HG03159 (cell line): ENCODE measurements around the gene MARCKS.

ENCODE experiments used
- ATAC-seq: cut with Tn5 transposase; IDR thresholded peaks from one replicate; pipeline ENCODE4 v1.9.1; 2021; ENCODE audit warnings: mild to moderate bottlenecking, moderate library complexity; ENCODE audit not compliant: unreplicated experiment

Gene MARCKS, protein sequence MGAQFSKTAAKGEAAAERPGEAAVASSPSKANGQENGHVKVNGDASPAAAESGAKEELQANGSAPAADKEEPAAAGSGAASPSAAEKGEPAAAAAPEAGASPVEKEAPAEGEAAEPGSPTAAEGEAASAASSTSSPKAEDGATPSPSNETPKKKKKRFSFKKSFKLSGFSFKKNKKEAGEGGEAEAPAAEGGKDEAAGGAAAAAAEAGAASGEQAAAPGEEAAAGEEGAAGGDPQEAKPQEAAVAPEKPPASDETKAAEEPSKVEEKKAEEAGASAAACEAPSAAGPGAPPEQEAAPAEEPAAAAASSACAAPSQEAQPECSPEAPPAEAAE

DNA sequence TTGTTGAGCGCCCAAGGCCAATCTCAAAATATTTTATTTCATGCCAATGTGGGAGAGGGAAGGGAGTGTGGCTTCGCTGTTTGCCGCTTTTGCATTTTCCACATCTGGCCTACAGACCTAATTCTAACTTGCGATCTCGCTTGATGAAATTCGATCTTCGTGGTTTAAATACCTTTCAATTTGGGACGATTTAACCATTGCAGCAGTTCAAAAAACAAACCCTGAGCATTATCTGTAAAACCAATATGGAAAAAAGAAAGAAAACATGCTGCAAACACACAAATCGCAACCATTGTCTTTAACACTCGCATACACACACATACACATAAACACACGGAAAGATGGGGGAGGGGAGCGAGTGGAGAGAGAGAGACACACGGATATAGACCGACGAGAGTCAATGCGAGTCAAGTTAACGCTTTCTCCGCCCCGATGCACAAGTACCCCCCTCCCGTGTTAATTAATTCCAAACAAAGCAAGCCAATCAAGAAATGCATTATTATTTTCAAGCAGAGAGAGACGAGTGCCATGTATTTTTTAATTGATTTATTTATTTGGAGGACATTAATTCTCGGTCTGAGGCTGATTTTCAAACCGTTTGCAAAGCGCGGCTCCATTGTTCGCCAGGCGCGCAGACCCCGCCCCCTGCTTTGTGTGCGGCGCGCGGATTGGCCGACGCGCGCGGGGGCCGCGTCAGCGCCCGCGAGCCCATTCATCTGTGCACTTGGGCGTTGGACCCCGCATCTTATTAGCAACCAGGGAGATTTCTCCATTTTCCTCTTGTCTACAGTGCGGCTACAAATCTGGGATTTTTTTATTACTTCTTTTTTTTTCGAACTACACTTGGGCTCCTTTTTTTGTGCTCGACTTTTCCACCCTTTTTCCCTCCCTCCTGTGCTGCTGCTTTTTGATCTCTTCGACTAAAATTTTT is at the start of gene MARCKS:
TSS of gene MARCKS (plus strand) at position 721 of the 931 bp plus-strand sequence. CDS start 401 bp downstream, outside the sequence.
- peak; percentile 44 for ATAC-seq

DNA sequence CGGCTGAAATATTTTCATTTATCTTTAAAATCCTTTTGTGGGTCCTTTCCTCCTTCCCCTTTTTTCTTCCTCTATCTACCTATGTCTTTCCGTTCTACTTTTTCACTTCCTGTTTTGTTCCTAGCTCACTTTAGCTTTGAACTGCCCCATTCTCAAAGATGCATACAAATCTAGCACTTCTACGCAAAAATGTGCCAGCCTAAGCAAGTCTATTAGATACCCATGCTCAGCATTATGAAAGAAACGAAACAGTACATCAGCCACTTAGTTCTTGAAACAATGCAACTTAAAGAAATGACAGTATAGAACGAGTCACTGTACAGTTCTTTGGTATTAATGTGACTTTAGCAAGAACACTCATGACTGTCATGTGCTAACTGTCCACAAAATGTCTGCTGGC is 47.3 kb upstream of the MARCKS start:
- ATAC-seq: peak; percentile 67

DNA sequence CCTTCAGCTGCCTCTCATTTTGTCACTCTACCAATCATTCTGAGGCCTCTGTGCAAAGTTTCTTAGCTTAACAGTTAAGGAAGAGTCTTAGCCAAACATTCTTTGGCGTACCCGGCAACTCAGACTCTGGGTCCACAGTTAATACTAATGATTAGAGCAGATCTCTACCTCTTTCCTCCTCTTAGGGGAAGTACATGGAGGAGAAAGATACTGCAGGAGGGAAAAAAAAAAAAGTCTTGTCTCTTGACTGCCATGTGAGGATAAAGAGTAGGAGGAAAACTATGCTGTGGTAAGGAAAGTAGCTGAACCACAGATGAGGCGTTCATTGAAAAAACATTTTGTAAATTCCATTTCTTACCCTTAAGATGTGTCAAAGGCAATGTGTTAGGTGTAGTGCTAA is 44.0 kb upstream of the MARCKS start:
- no peak for ATAC-seq

DNA sequence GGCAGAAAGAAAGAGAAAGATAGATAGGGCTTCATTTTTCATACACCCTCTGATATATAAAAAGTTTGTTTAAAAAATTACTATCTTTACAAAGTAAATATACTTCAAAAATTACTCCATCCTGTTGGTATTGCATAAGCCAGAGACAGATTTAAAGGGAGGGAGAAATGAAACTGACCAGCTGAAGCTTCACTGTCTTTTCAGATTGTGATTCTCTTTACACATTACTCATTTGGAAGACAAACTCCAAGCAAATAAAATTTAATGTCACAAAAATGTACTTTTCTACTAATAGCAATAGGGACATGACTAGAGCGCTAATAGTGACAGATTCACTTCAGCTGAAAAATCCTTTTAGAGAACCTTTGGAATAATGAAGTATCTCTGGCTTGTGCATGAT is 38.6 kb upstream of the MARCKS start:
- ATAC-seq: no peak

DNA sequence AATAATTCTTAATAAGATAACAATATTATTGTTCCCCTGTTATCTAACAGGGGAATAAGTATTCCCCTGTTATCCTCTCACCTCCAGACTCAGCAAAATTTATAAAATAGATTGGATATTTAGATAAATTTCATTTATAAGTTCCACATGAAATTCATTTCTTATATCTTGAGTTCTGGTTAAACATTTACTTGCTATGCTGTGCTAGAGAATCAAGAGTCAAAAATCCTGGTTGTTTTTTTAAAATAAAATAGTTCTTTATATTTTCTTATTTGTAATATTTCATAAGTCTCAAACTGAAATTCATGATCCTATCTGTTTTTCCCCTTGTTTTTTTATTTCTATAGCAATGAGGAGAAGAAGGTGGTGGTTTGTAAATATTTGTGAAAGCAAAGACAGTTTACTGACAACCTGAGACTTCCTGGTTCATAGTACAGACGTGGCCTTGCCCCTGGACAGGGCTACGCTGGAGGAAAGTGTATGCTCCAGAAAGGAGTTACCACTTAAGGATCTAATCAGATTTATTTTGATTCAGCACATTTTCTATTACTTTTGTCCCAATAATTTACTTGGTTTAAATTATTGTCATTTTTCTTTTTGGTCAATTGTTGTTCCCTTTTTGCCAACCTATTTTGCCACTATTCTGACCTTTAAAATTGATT is 37.8 kb upstream of the MARCKS start:
- ATAC-seq: no peak

DNA sequence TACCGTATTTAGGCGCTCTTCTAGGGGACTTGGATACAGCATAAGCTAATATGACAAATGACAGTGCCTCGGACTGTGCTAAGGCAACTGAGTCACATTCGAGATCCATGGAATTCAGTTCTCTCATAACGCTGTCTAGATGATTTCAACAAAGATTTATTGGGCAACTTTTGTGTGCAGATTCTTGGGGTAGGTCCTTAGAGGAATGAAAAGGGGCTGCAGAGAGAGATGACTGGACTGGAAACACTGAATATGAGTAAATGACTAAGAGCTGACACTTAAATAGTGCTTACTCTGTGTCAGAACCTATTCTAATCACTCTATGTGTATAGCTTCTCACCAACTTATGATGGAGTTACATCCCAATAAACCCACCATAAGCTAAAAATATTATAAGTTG is 36.4 kb upstream of the MARCKS start:
- no peak for ATAC-seq

DNA sequence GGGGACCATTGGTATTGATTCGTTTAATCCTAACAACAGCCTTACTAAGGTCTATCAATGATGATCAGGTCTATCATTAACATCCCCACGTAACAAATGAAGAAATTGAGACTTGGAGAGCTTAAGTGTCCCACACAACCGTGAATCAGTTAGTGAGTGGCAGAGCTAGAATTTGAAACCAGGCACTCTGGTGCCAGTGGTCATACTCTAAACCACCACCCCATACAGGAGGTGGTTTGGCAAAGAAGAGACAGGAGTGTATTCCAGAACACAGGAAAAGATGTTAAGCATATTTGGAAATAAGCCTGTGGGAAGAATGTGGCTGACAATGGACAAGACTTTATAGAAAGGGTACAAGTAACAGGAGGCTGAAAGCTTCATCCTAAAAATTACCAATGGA is 35.7 kb upstream of the MARCKS start:
- no peak for ATAC-seq

DNA sequence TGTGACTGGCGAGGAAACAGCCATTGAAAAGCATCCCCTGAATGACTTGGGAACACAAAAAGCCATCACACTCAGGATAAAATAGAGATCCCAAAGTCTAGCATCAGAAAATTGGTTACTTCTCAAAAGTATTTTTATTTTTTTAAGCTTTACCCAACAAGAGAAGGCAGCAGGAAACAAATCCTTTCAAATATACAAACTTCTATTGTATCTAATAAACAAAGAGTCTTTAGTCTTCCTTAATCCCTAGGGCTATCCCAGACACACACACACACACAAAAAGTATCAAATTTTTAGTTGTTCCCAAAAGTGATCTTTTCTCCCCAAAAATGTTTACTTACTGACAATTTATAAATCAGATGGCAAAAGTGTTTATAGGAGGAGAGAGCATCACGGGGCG is 33.2 kb upstream of the MARCKS start:
- ATAC-seq: no peak

DNA sequence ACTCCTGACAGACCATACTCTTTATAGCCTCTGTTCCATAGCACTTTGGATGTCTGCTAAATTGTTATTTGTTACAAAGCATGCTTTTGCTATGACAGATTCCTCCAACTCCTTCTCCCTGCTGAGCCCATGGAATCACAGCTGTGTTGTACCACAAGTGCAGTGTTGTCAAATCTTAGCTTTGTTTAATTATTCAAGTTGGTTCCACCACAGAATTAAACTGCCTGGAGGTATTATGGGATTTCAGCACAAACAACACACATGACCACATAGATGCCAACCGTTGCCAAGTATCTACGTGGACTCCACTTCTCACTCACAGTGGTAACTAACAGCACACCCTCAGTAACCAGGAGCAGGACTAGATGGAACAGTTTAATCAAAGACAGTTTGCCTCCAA is 32.7 kb upstream of the MARCKS start:
- ATAC-seq: no peak

DNA sequence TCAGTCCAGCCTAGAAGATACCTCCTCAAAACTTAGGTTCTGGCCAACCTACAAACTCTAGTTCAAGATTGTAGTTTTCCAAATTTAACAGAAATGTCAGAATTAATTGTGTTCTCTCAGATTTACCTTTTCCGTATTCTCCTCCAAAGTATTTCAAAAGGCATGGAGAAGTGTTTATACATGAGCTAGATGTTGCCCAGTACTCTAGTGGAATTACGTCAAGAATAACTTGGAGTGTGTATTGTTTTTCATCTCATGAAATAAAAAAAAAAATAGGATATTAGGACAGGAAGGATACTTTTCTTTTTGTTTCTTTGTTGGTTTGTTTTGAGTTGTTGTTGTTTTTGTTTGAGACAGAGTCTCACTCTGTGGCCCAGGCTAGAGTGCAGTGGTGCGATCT is 32.3 kb upstream of the MARCKS start:
- ATAC-seq: no peak

DNA sequence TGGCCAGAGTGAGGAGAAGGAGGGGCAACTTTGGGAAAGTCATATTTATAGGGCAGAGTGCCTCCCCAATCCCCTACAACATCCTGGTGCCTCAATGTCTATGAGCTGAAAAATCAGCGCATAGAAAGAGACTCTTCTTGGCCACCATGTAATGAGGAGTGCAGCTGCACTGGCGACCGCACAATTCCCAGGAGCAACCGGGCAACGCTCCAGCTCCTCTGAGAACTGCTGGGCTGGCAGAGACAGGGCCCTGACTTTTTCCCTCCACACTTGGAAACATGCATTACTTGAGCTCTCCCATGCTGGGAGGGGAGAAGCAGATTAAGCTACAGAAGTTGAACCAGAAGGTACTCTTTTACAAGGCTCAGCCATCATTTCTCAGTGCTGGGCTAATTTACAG is 31.4 kb upstream of the MARCKS start:
- ATAC-seq: no peak

DNA sequence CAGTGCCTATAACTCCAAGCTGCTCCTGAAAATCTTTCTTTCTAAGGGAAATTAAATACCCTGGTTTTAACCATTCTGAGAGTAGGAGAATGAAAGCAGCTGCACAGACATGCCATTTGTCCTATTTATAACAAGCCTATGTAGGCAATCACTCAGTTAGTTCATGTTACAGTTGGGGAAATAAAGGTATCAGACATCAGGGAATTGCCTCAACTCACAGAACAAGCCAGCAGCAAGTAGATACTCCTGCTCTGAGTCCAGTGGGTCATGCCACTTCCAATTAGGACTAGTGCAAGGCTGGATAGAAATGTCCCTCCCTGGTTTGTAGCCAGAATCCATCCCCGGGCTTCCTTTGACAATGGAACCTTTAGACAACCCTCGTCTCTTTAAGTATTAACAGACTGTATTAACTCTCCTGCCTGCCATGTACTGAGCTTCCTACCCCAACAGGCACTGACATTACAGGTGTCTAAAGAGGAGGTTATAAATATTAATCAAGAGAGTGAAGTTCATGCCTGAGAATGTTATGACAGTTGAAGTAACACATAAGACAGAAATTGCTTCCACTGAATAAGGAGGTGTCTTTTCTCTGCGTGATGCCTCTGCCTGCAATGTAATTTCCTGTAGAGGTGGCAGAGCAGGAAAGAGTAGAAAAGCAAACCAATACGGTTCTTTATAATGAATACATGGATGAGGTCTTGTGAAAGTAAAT is 28.0 kb upstream of the MARCKS start:
- ATAC-seq: no peak

DNA sequence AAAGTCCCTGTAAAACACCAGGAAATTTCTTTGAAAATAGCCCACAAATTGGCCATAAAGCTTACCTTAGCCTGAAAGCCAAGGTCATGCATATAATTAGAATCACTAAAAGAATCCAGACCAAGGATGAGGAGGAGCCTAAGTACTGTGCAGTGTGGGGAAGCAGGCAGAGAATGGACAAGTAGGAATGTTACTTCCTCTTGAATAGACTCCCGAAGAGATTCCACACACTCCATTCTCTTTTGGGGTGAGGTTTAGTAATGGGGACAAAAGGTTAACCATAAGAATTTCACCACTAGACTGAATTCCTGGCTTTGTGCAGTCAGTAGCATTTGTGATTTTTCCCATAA is 27.5 kb upstream of the MARCKS start:
- ATAC-seq: no peak

DNA sequence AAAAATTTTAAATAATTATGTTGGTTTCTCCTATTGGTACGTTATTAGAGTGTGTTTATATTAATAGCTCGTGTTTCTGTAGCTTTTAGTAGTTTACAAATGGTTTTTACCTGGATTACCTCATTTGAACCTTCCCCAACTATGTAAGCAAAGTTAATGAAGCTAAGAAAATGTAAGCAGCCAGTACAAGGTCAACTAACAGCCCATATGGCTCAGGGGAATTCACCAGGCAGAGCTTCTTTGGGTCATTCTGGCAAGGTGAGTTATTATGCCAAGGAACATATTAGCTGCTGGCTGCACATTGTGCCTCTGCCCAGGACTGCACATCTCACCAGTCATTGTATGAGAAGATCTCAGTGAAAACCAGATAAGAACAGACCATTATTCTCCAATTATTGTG is 27.0 kb upstream of the MARCKS start:
- ATAC-seq: no peak

DNA sequence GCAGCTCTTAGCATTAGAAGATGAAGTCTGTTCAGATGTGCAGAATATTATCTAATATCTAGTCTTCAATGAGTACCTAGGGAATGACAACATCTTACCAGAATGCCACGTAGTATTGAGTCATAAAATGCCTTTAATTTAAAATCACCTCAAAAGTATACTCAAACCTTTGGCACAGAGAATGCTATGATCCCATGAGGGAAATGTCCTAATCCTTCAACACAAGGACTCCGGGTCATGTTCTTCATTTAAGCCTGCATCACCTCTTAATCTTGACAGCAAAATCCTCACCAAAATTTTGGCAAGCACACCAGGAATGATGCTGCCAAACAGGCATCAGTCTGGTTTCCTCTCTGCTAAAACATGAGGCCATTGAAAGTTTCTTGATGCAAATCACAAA is 23.6 kb upstream of the MARCKS start:
- no peak for ATAC-seq

DNA sequence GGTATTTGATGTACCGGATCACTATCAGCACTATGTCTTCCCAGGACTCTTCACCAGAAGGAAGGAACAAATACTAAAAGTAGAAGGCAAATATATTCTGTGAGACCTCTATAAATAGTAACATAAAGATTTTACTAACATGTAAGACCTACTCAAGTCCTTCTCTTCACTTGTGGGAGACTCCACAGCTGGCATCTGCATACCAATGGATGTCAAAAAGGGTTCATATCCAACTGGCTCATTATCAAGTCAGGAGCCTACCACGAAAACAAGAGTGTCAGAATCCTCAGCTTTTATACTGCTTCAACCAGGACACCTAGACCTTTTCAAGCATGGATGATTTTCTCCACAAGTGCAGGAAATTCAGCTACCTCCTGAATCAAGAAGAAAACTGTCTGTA is 20.0 kb upstream of the MARCKS start:
- no peak for ATAC-seq

DNA sequence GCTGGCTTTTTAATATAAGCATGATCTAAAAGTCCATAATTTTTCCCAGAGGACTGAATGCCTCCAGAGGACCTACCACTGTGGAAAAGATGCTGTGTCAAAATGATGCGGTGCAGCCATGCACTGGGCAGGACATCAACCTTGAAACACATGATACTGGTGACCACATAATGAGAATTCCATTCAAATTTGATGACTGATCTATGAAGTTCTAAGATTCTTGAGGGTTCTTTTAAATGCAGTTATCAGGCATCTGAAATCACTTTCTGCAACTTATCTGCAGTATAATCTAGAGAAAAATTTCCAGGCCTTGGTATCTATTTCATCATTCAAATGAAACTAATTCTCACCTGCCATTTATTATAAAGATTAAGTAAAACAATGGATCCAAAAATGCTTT is 15.0 kb upstream of the MARCKS start:
- peak; percentile 65 for ATAC-seq

DNA sequence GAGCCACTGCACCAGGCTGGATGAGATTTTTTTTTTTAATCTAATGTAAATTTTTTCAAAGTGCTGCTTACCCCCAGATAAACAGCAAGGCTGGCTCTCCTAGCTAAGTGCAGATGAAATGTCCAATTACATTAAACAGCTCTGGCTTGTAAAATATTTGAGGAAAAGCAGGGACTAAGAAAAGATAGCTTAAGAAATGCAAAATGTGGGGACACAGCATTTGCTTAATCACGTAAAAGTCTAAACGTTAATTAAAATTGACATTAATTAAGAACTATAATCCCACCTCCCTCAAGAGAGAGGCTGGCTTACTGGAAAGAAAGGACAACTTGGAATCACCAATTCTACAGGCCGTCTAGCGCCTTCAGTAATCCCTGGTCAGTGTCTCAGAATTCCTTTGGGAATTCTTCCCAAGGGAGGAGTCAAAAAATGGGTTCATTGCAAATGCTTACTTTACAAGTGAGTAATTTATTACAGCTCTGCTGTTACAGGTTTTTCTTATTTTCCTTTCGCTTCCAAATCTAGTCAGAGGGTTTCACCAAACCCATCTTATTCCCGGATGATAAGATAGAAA is 13.6 kb upstream of the MARCKS start:
- no peak for ATAC-seq

DNA sequence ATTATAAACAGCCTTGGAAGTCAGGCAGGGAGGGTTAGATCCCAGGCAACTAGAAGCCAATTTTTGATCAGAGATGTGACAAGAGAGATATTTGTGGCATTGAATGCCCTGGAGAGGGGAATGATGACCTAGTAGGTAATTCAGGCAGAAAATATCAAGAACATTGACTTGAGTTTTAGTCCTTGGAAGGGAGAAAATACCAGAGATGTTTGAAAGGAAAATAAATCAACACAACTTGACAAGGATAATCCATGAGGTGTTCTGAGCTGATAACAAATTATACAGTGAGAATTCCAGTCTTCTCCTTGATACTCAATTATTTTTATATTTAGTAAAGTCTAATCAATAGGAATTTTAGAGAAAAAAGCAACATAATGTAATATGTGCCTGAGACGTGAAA is 10.6 kb upstream of the MARCKS start:
- ATAC-seq: no peak

DNA sequence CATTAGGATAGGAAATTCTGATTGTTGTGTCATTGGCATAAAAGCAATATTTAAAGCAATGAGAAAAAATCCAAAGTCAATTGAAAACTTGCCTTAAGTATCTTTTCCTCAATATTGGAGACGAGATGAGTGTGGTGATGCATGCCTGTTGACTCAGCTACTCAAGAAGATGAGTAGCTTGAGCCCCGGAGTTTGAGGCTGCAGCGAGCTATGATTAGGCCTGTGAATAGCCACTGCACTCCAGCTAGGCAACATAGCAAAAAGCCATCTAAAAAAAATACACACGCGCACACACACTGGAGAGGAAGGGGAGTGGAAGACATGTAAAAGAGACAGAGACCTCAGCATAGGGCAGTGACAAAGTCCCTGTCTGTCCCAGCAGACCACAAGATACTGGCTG is 9.7 kb upstream of the MARCKS start:
- no peak for ATAC-seq

DNA sequence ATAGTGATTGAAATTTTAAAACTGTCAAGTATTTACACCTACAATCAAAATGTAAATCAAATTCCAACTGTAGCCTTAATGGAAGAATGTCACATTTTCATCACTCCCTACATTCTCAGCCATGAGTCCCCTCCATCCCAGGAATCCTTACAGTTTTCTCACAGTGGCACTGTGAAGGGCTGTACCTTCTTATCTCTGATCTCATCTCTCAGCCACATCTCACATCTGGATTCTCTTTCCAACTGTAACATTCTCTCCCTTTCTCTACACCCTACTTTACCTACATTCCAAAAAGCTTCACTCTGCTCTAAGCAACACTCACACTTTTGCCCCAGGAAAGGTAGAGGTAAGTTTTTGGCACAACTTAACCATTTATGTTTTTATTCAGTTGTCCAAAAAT is 8.9 kb upstream of the MARCKS start:
- ATAC-seq: no peak
